Measurements from ENCODE around the gene MED12L.
A peak's percentile ranks its signal among the peaks of the same experiment; 100 is the strongest.

MED12L gene

DNA sequence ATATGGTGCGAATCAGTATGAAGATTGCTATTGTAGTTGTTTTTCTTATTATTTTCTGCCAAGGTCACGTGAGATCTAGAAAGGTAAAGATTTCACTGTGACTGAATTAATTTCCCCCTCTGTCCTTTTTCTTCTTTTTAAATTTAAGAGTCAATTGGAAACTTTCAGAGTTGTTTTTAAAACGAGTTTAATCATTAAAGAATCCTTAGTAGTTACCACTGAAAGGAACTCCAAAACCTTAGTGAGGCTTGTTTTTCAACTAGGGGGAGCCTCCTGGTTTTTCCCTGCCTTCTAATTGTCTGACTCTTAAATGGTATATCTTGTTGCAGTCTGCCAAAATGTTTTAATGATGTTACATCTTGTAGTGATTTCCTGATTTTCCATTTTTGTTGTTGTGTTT, 281.5 kb downstream of the MED12L start:
- TF ChIP-seq, protein P1, sequence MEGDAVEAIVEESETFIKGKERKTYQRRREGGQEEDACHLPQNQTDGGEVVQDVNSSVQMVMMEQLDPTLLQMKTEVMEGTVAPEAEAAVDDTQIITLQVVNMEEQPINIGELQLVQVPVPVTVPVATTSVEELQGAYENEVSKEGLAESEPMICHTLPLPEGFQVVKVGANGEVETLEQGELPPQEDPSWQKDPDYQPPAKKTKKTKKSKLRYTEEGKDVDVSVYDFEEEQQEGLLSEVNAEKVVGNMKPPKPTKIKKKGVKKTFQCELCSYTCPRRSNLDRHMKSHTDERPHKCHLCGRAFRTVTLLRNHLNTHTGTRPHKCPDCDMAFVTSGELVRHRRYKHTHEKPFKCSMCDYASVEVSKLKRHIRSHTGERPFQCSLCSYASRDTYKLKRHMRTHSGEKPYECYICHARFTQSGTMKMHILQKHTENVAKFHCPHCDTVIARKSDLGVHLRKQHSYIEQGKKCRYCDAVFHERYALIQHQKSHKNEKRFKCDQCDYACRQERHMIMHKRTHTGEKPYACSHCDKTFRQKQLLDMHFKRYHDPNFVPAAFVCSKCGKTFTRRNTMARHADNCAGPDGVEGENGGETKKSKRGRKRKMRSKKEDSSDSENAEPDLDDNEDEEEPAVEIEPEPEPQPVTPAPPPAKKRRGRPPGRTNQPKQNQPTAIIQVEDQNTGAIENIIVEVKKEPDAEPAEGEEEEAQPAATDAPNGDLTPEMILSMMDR (IDR thresholded peaks at IDR 0.05) = no peak

DNA sequence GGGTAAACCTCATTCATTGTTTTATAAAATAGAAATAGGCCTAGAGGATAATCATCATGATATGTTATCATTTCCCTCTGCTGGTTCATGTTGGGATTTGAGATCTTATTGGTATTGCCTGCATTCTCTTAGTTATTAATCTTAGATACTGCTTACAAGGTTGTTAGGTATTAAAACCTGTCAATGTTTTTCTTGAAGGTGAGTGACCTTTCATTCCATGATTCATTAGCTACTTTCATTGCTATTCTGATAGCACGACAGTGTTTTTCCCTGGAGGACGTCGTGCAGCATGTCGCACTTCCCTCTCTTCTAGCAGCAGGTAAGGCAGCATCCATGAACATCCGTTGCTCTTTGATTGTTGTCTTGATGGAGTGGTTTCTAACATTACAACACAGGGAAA, 282.0 kb downstream of the MED12L start:
- TF ChIP-seq, protein P1 (IDR thresholded peaks at IDR 0.05) = no peak

DNA sequence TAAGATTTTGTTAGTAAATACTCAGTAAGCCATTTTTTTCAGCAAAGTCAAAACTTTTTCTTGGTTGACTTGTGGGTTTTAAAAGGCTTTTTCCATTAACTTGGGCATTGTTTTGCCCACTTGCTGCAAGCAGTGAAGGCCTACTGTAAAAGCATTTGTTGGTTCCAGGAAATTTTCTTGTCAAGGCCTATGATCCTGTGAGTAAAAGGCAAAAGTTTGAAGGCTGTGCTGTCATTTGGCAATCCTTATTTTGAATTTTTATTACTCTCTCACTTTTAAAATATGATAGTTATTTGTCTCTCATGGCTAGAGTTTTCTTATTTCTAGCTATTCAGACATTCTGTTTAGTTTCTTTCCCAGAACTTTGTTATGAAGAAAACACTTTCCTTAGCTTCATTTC, 286.1 kb downstream of the MED12L start:
- TF ChIP-seq, protein P1 (IDR thresholded peaks at IDR 0.05) = no peak

DNA sequence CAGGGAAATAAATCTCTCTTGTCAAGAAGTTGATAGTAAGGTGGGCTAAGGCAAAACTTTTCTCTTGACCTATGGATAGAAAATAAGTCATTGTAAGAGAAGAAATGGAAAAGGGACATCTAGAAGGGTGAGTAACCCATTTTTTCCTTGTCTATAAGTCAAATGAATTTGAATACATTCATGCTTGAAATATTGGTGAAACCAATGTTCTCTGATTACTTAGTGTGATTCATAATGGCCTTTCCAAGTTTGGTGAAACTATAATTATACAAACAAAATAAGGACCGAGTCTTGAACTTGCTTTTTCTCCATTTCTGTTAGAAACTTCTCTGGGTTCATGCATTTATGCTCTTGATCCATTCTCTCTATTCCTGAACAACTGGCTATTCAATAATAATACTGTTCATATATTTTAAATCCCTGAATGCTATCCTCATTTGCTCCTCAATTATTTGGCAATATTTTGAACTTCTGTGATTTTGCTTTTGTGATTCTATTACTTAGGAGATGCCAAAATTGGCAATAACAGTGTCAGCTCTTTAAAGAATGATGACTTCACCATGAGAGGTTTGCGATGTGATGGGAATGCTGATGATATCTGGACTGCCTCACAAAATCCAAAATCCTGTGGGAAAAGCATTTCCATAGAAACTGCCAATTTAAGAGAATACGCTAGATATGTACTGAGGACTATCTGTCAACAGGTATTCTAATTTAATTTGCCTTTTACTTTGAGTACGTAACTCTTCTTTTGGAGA, 286.8 kb downstream of the MED12L start:
- TF ChIP-seq, protein P1 (IDR thresholded peaks at IDR 0.05) = no peak

DNA sequence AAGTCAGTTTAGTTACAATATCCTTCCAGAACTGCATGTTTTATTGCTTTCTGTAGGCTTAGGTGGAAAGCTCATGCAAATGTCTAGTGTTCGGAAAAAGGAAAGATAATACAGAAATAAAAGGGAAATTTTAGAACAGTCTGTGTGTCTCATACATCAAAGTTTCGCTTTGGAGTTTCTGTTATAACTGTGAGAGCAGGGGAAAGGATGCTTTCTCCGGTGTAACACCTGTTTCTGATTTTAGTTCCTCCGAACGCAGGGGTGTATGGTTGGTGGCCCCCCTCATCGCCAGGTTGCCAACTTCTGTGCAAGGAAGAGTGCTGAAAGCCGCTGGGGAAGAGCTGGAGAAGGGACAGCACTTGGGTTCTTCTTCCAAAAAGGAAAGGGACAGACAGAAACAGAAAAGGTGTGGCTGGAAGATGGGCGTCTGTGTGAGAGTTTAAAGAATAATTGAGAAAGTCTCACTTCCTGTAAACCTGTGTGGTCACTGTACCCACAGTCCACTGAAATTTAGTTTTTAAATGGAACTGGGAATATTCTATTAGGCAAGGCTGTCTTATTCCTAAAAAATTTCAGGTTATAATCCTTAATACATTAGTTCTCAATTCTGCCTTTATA, 292.4 kb downstream of the MED12L start:
- TF ChIP-seq, protein P1 (IDR thresholded peaks at IDR 0.05) = no peak

DNA sequence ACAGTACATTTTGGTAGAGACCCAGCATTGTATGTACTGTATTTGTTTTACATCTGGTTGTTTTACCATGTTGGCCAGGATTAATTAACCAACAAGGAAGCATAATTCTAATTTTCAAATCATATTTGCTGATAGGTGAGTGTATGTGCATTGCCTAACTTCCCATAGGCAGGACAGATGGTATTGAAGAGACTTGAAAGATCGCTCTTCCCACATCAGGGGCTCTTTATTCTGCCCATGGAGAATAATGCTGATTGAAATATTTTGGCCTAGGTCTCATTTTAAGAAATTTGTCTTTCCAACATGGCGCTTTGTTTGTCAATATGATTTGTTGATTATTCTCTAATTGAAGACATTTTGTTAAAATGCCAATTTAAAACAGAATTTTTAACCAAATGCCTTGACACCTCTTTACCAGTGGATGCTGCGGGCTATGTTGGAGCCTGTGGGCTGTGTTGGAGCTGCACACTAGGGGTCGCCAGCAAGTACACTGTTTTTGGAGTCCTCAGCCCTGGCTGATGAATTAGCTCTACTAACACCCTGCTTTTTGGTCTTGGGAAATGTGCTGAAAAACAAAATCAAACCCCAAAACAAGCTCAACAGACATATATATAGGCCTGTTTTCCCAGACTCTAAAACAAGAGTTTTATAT, 293.7 kb downstream of the MED12L start:
- TF ChIP-seq, protein P1 (IDR thresholded peaks at IDR 0.05) = peak; percentile 44

DNA sequence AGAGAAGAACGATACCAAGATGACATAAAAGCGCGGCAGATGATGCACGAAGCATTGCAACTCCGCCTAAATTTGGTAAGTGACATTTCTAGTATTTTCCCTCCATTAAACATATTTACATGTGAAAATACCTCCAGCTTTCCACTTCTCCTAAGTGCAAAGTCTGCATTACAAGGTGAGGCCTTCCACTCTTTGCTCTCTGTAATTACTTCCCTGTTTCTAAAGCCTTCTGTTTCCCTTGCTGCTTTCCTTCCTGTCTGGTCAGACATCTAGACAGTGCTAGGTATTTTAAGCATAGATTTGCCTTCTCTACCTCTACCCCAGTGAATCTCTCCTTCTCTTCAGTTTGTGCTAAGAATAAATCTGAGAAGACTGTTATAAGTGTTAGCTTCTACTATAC, 297.2 kb downstream of the MED12L start:
- TF ChIP-seq, protein P1 (IDR thresholded peaks at IDR 0.05) = no peak
